H1 (cell line): Measurements from ENCODE around the gene MAPK9. TPM values are rescaled to one million over a fixed set of nuclear protein-coding genes. Genes with fewer than 3 reads are reported as not detected.

ENCODE experiments used
- RAD21 ChIP-seq, 2 experiments: IDR thresholded peaks in 1 of 2; conservative IDR thresholded peaks in 1 of 2; 2 replicates each; pipeline ENCODE4 v1.6.1; 2011; ENCODE audit warnings: low read depth in 2 of 2, low read length in 2 of 2, improper control_type of control experiment in 1 of 2, inconsistent platforms in 1 of 2, mild to moderate bottlenecking in 1 of 2, moderate library complexity in 1 of 2
- polyA plus RNA-seq, 7 experiments: library from polyadenylated mRNA; depleted of rRNA in 3 of 7; stranded (reverse) in 5 of 7; unstranded in 2 of 7; fragments of >200 nt in 5 of 7; fragments of 200-250 nt in 2 of 7; gene quantifications; 1 replicate in 5 of 7; 2 replicates in 1 of 7; 4 replicates in 1 of 7; pipeline versions ENCODE4 v1.2.1 to v1.2.3, GENCODE V29; 2011 to 2013; ENCODE audit warnings: missing spikeins in 2 of 7, mixed read lengths in 2 of 7
- total RNA-seq: library from RNA; stranded (reverse); fragmentation: NEBNext Ultra II Directional; extraction: Animal tissue kit (Norgen Biotek cat#: 25700); gene quantifications from 2 replicates; pipeline ENCODE4 v1.2.1, GENCODE V29; 2021

MAPK9 gene
- total and polyA plus RNA-seq, 2 of the 8 experiments (the other 6 are each of a cell fraction or from before 2014, with no cell fraction given) = 22.3 to 43.7 TPM

- TF ChIP-seq RAD21 (IDR thresholded peaks at IDR 0.05 in 1 of 2, conservative IDR thresholded peaks at IDR 0.05 in 1 of 2; ENCODE audit: low read depth in 2 of 2, low read length in 2 of 2) = peak; percentile 91 to 94
- TF ChIP-seq, all 59 proteins: peak for 4
Observed at GRCh38 chr5:180201051-180201987, 90.6 kb downstream of the MAPK9 start (continued).
